HG03060 (cell line): ENCODE measurements around the gene SPINDOC.

ENCODE experiments used
- ATAC-seq: cut with Tn5 transposase; IDR thresholded peaks from one replicate; pipeline ENCODE4 v1.9.1; 2021; ENCODE audit warnings: low read depth, moderate number of reproducible peaks; ENCODE audit not compliant: unreplicated experiment

SPINDOC gene

DNA sequence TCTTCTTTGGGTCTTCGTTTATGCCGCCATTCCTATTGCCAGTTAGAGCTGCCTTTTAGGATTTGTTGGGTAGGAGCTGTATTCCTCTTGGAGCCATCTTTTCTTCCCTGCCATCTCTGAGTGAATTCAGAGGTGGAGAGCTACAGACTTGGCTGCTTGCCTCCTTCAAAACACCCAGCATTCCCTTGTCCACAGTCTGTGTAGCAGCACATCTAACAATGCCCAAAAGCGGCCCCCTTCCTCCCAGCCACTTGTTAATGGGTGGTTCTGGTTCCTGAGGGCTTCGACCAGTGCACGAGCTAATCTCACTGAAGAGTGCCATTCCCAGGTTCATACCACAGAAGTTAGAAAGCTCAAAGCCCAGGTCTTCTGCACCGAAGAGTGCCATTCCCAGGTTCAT lies 63.4 kb downstream of the SPINDOC start:
- no peak for ATAC-seq
